ENCODE measurements around the gene HOATZ.

Gene HOATZ

GRCh38 chr11:111530091-111530490, 15.5 kb downstream of the HOATZ start:
- TF ChIP-seq GATA2 (IDR thresholded peaks at IDR 0.05; ENCODE audit: low read depth, low read length), result no peak

- no peak for TF ChIP-seq GATA2 (IDR thresholded peaks at IDR 0.05; ENCODE audit: low read depth, low read length)
- no peak for TF ChIP-seq GATA3 (IDR thresholded peaks at IDR 0.05; ENCODE audit: low read depth, low read length)
Measured at GRCh38 chr11:111531136-111531535, 16.6 kb downstream of the HOATZ start.

GRCh38 chr11:111531687-111532364, 17.2 kb downstream of the HOATZ start:
- TF ChIP-seq GATA3 (IDR thresholded peaks at IDR 0.05; ENCODE audit: low read depth, low read length) (no peak), GATA2 (IDR thresholded peaks at IDR 0.05; ENCODE audit: low read depth, low read length) (no peak)

GRCh38 chr11:111532365-111532709, 17.8 kb downstream of the HOATZ start:
- TF ChIP-seq GATA3 (IDR thresholded peaks at IDR 0.05; ENCODE audit: low read depth, low read length) (no peak), GATA2 (IDR thresholded peaks at IDR 0.05; ENCODE audit: low read depth, low read length) (no peak)

GRCh38 chr11:111535281-111535680, 20.7 kb downstream of the HOATZ start:
- TF ChIP-seq GATA2 (IDR thresholded peaks at IDR 0.05; ENCODE audit: low read depth, low read length), result no peak
- TF ChIP-seq GATA3 (IDR thresholded peaks at IDR 0.05; ENCODE audit: low read depth, low read length), result no peak

GRCh38 chr11:111537336-111537860, 22.8 kb downstream of the HOATZ start:
- no peak for TF ChIP-seq GATA3 (IDR thresholded peaks at IDR 0.05; ENCODE audit: low read depth, low read length)
- no peak for TF ChIP-seq GATA2 (IDR thresholded peaks at IDR 0.05; ENCODE audit: low read depth, low read length)

GRCh38 chr11:111538407-111539114, 24.0 kb downstream of the HOATZ start:
- TF ChIP-seq GATA2 (IDR thresholded peaks at IDR 0.05; ENCODE audit: low read depth, low read length) (no peak), GATA3 (IDR thresholded peaks at IDR 0.05; ENCODE audit: low read depth, low read length) (no peak)

GRCh38 chr11:111539426-111540113, 25.0 kb downstream of the HOATZ start:
- TF ChIP-seq GATA2 (IDR thresholded peaks at IDR 0.05; ENCODE audit: low read depth, low read length) (no peak), GATA3 (IDR thresholded peaks at IDR 0.05; ENCODE audit: low read depth, low read length) (no peak)

GRCh38 chr11:111540114-111540936, 25.7 kb downstream of the HOATZ start, which contains the start of gene LAYN:
Gene LAYN, plus strand, starts transcription at chr11:111540720. Its CDS starts 124 bp downstream, at chr11:111540844.
- TF ChIP-seq GATA2 (IDR thresholded peaks at IDR 0.05; ENCODE audit: low read depth, low read length), result no peak
- TF ChIP-seq GATA3 (IDR thresholded peaks at IDR 0.05; ENCODE audit: low read depth, low read length), result no peak

GRCh38 chr11:111540937-111541253, 26.3 kb downstream of the HOATZ start:
- no peak for TF ChIP-seq GATA3 (IDR thresholded peaks at IDR 0.05; ENCODE audit: low read depth, low read length)

GRCh38 chr11:111541254-111542061, 26.9 kb downstream of the HOATZ start:
- TF ChIP-seq GATA2 (IDR thresholded peaks at IDR 0.05; ENCODE audit: low read depth, low read length), result no peak
- no peak for TF ChIP-seq GATA3 (IDR thresholded peaks at IDR 0.05; ENCODE audit: low read depth, low read length)

GRCh38 chr11:111542606-111543275, 28.2 kb downstream of the HOATZ start:
- TF ChIP-seq GATA2 (IDR thresholded peaks at IDR 0.05; ENCODE audit: low read depth, low read length) (no peak; the same call in none of the 2 replicates), GATA3 (IDR thresholded peaks at IDR 0.05; ENCODE audit: low read depth, low read length) (no peak)

- TF ChIP-seq GATA2 (IDR thresholded peaks at IDR 0.05; ENCODE audit: low read depth, low read length), result no peak
- TF ChIP-seq GATA3 (IDR thresholded peaks at IDR 0.05; ENCODE audit: low read depth, low read length), result no peak
Measured at GRCh38 chr11:111548525-111548924, 33.9 kb downstream of the HOATZ start.

All from SH-SY5Y (cell line).